Measurements from ENCODE around the gene RAB37. TPM values are rescaled to one million over a fixed set of nuclear protein-coding genes. Genes with fewer than 3 reads are reported as not detected.

The RAB37 gene
- total and polyA plus RNA-seq, 2 of the 8 experiments (the other 6 are each of a cell fraction or from before 2014, with no cell fraction given), result 5.5 to 6.1 TPM

DNA sequence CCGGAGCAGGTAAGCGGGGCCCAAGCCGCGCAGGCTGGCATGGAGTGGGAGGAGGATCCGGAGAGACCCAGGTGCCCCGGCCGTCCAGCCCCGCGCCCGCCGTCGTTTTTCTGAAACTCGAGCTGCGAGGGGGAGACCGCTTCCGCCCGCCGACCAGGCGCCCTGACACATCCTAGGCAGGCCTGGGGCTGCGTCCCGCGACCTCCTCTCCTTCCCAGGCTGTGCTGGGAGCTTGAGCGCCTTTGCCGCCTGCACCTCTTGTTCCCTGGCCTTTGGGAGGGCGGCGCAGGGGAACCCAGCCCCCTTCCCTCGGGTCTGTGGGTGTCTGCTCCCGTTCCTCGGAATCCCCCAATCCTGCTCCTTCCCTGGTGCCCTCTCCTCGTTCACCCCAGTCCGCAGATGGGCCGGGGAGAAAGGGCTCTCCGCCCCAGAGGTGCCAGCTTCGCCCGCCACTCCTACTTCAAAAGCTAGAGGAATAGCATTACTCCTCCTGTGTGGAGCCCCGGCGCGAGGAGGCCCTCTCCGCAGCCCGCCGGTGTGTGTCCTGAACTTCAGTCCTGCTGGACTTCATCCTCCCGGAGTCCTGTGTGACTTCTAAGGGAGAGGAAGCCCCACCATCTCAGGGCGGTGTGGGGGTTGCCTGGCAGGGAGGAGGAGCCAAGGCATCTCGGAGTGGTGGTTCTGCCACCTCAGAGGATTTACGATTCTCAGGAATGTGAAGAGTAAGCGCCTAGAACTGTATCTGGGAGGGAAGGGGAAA, 12.4 kb downstream of the RAB37 start (continued):
- TF ChIP-seq, protein P1, sequence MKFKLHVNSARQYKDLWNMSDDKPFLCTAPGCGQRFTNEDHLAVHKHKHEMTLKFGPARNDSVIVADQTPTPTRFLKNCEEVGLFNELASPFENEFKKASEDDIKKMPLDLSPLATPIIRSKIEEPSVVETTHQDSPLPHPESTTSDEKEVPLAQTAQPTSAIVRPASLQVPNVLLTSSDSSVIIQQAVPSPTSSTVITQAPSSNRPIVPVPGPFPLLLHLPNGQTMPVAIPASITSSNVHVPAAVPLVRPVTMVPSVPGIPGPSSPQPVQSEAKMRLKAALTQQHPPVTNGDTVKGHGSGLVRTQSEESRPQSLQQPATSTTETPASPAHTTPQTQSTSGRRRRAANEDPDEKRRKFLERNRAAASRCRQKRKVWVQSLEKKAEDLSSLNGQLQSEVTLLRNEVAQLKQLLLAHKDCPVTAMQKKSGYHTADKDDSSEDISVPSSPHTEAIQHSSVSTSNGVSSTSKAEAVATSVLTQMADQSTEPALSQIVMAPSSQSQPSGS (IDR thresholded peaks at IDR 0.05; ENCODE audit: low read length), result no peak
- TF ChIP-seq HDAC2 (IDR thresholded peaks at IDR 0.05; ENCODE audit: borderline replicate concordance in 1 of 2, low read depth in 2 of 2, low read length in 2 of 2), result no peak
- TF ChIP-seq RXRA (IDR thresholded peaks at IDR 0.05; ENCODE audit: insufficient read depth, low read depth, low read length), result no peak
- TF ChIP-seq, protein P2, sequence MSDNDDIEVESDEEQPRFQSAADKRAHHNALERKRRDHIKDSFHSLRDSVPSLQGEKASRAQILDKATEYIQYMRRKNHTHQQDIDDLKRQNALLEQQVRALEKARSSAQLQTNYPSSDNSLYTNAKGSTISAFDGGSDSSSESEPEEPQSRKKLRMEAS (IDR thresholded peaks at IDR 0.05), result 0 out of 2 replicates have a peak, but pooled peaks have one; percentile 3
- no peak for TF ChIP-seq SAP30 (IDR thresholded peaks at IDR 0.05; ENCODE audit: insufficient read depth, insufficient replicate concordance, low read length)
- TF ChIP-seq, protein P3, sequence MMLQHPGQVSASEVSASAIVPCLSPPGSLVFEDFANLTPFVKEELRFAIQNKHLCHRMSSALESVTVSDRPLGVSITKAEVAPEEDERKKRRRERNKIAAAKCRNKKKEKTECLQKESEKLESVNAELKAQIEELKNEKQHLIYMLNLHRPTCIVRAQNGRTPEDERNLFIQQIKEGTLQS (IDR thresholded peaks at IDR 0.05; ENCODE audit: insufficient read depth, low read depth, low read length), result no peak
- no peak for TF ChIP-seq SP1 (IDR thresholded peaks at IDR 0.05; ENCODE audit: low read depth, low read length)
- TF ChIP-seq, protein P4, sequence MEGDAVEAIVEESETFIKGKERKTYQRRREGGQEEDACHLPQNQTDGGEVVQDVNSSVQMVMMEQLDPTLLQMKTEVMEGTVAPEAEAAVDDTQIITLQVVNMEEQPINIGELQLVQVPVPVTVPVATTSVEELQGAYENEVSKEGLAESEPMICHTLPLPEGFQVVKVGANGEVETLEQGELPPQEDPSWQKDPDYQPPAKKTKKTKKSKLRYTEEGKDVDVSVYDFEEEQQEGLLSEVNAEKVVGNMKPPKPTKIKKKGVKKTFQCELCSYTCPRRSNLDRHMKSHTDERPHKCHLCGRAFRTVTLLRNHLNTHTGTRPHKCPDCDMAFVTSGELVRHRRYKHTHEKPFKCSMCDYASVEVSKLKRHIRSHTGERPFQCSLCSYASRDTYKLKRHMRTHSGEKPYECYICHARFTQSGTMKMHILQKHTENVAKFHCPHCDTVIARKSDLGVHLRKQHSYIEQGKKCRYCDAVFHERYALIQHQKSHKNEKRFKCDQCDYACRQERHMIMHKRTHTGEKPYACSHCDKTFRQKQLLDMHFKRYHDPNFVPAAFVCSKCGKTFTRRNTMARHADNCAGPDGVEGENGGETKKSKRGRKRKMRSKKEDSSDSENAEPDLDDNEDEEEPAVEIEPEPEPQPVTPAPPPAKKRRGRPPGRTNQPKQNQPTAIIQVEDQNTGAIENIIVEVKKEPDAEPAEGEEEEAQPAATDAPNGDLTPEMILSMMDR (IDR thresholded peaks at IDR 0.05; ENCODE audit: control extremely low read depth in 1 of 3, insufficient read depth in 1 of 3, low read depth in 1 of 3, low read length in 3 of 3), result no peak
- no peak for TF ChIP-seq SUZ12 (IDR thresholded peaks at IDR 0.05; ENCODE audit: low read length)
- no peak for TF ChIP-seq KDM1A (IDR thresholded peaks at IDR 0.05; ENCODE audit: borderline replicate concordance, low read length)
- no peak for TF ChIP-seq TAF1 (IDR thresholded peaks at IDR 0.05; ENCODE audit: low read depth, low read length)
- no peak for TF ChIP-seq NANOG (IDR thresholded peaks at IDR 0.05; ENCODE audit: insufficient read depth, low read depth, low read length, poor library complexity, severe bottlenecking)
- peak; percentile 25; the same call in 1 of the 2 replicates for TF ChIP-seq TBP (IDR thresholded peaks at IDR 0.05; ENCODE audit: low read depth, low read length)
- no peak for TF ChIP-seq TCF12 (IDR thresholded peaks at IDR 0.05; ENCODE audit: low read depth, low read length)
- no peak for TF ChIP-seq BRCA1 (IDR thresholded peaks at IDR 0.05; ENCODE audit: low read depth, low read length)
- no peak for TF ChIP-seq RAD21 (IDR thresholded peaks at IDR 0.05 in 1 of 2, conservative IDR thresholded peaks at IDR 0.05 in 1 of 2; ENCODE audit: low read depth in 2 of 2, low read length in 2 of 2)

Measured in H1 (cell line).